ENCODE measurements around the gene LGALS16. TPM values are rescaled to one million over a fixed set of nuclear protein-coding genes. Genes with fewer than 3 reads are reported as not detected.

LGALS16 gene
- total RNA-seq: not detected

DNA sequence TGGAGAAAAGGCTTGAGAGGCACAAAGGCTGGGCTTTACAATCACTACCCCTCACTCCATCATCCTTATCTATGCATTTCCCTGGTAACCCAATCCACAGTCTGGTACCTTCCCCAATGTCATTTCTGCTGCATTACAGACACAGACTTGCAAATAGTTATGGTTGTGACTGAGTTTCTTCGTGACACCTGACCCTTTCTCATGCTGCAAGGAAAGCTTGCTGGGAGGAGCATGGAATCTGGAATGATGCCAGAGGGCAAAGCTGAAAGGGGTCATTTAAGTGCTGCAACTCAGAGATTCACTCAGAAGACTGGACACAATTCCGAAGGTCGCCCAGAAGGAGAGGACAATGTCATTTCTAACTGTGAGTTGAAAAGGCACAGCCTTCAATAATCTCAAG lies at the start of gene LGALS16:
LGALS16 (plus strand) TSS at position 301 of the 400 bp plus-strand sequence; CDS start at position 350, 49 bp downstream.
- no peak within 1 kb of the TSS for H3K27ac ChIP-seq
- no peak within 1 kb of the TSS for H3K4me3 ChIP-seq
- intact Hi-C loops (cut with DNase I): no loop called here
- H3K27me3 ChIP-seq: peaks cover 0 to 7% (median 0%) of the 10 kb centered on the region in 4 donors
- WGBS, 2 donors: 27 to 42% methylated on average over 3 of the region's 3 CpGs
- no peaks in the 10 kb centered on the region for H3K9me3 ChIP-seq
- H3K4me1 ChIP-seq: no peaks in the 10 kb centered on the region
- no peaks in the 10 kb centered on the region for H3K36me3 ChIP-seq
- TF ChIP-seq, protein P1, sequence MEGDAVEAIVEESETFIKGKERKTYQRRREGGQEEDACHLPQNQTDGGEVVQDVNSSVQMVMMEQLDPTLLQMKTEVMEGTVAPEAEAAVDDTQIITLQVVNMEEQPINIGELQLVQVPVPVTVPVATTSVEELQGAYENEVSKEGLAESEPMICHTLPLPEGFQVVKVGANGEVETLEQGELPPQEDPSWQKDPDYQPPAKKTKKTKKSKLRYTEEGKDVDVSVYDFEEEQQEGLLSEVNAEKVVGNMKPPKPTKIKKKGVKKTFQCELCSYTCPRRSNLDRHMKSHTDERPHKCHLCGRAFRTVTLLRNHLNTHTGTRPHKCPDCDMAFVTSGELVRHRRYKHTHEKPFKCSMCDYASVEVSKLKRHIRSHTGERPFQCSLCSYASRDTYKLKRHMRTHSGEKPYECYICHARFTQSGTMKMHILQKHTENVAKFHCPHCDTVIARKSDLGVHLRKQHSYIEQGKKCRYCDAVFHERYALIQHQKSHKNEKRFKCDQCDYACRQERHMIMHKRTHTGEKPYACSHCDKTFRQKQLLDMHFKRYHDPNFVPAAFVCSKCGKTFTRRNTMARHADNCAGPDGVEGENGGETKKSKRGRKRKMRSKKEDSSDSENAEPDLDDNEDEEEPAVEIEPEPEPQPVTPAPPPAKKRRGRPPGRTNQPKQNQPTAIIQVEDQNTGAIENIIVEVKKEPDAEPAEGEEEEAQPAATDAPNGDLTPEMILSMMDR (IDR thresholded peaks at IDR 0.05): no peak
- TF ChIP-seq POLR2A (IDR thresholded peaks at IDR 0.05): no peak
- DNase-seq: no peak

DNA sequence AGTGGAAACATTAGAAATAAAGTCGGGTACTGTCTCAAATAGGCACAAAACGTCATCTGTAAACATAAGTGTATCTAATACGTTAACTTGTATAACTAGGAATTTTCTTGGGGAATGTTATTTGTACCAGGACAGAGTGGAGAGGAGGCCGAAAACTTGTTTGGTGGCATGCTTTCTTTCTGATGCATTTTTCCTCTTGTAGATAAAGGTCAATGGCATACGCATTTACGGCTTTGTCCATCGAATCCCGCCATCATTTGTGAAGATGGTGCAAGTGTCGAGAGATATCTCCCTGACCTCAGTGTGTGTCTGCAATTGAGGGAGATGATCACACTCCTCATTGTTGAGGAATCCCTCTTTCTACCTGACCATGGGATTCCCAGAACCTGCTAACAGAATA lies 48.7 kb upstream of the LGALS16 start:
- DNase-seq: no peak
- no peak overlapping the region for H3K27ac ChIP-seq
- 82 to 85% methylated on average over 9 of the region's 9 CpGs for WGBS, 2 donors
- no peaks in the 10 kb centered on the region for H3K36me3 ChIP-seq
- no peak overlapping the region for H3K4me3 ChIP-seq
- no peaks in the 10 kb centered on the region for H3K9me3 ChIP-seq
- no peak for TF ChIP-seq POLR2A (IDR thresholded peaks at IDR 0.05)
- TF ChIP-seq, protein P1 (IDR thresholded peaks at IDR 0.05): no peak
- peaks cover 0 to 9% (median 0%) of the 10 kb centered on the region in 4 donors for H3K27me3 ChIP-seq
- no peaks in the 10 kb centered on the region for H3K4me1 ChIP-seq
- intact Hi-C loops (cut with DNase I): no loop called here

- peaks cover 0 to 9% (median 0%) of the 10 kb centered on the region in 4 donors for H3K27me3 ChIP-seq
- no peaks in the 10 kb centered on the region for H3K36me3 ChIP-seq
- H3K27ac ChIP-seq: no peak overlapping the region
- WGBS, 2 donors: 62 to 68% methylated on average over 6 of the region's 6 CpGs
- no peaks in the 10 kb centered on the region for H3K9me3 ChIP-seq
- DNase-seq: no peak
- H3K4me3 ChIP-seq: no peak overlapping the region
- intact Hi-C loops (cut with DNase I): no loop called here
- TF ChIP-seq, protein P1 (IDR thresholded peaks at IDR 0.05): no peak
- TF ChIP-seq POLR2A (IDR thresholded peaks at IDR 0.05): no peak
- no peaks in the 10 kb centered on the region for H3K4me1 ChIP-seq
Observed at GRCh38 chr19:39607561-39607960, 48.2 kb upstream of the LGALS16 start.

- TF ChIP-seq, protein P1 (IDR thresholded peaks at IDR 0.05): no peak
- no peak for TF ChIP-seq POLR2A (IDR thresholded peaks at IDR 0.05)
- Histone ChIP-seq H3K27ac (no peak overlapping the region), H3K4me3 (no peak overlapping the region), H3K9me3 (peaks cover 0 to 11% (median 4%) of the 10 kb centered on the region in 3 donors), H3K4me1 (no peaks in the 10 kb centered on the region), H3K36me3 (no peaks in the 10 kb centered on the region), H3K27me3 (no peaks in the 10 kb centered on the region)
- intact Hi-C loops (cut with DNase I): no loop called here
- DNase-seq: no peak
- 60 to 86% methylated on average over 1 to 2 of the region's 2 CpGs for WGBS, 2 donors
Observed at GRCh38 chr19:39613597-39613996, 42.1 kb upstream of the LGALS16 start.

DNA sequence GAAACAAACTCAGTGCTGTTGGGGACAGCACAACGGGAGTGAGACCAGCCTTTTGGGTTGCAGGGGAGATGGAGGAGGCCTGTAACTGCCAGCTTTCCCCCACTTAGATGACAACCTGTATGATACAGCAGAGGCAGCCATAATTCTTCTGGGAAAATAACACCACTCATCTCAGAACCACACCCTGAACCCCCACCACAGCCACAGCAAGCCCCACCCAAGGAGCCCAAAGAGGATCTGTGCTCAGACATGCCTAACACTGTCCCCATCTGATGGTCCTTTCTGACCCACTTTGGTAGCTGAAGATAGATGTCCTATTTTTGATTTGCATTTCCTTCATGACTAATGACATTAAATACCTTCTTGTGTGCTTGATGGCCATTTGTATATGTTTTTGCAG lies 38.0 kb upstream of the LGALS16 start:
- Histone ChIP-seq H3K36me3 (no peaks in the 10 kb centered on the region), H3K4me3 (no peak overlapping the region), H3K27me3 (peaks cover 0 to 24% (median 0%) of the 10 kb centered on the region in 4 donors), H3K9me3 (peaks cover 0 to 11% (median 4%) of the 10 kb centered on the region in 3 donors), H3K4me1 (no peaks in the 10 kb centered on the region), H3K27ac (no peak overlapping the region)
- 38 to 75% methylated on average over 1 of the region's 1 CpG for WGBS, 2 donors
- TF ChIP-seq POLR2A (IDR thresholded peaks at IDR 0.05): no peak
- TF ChIP-seq, protein P1 (IDR thresholded peaks at IDR 0.05): no peak
- intact Hi-C loops (cut with DNase I): no loop called here
- no peak for DNase-seq

Data from esophagus squamous epithelium (tissue), 5 donors.